AG09319 (cell line): ENCODE results near the gene IRF3.
A peak's percentile ranks its signal among the peaks of the same experiment; 100 is the strongest.
"Not testable (repeated sequence)": the region's sequence is repeated elsewhere in the genome, so short reads cannot be mapped to it uniquely, and the experiment has no call there.

Source experiments
- DNase-seq: peaks from one replicate; pipeline ENCODE4 v3.0.0-alpha.2; 2010; ENCODE audit warnings: low read depth; ENCODE audit errors: extremely low read depth
- CTCF ChIP-seq: IDR thresholded peaks from 2 replicates; pipeline ENCODE4 v1.5.1; 2011; ENCODE audit warnings: low read depth, mild to moderate bottlenecking, inconsistent platforms, low read length, moderate library complexity

Gene IRF3

DNA sequence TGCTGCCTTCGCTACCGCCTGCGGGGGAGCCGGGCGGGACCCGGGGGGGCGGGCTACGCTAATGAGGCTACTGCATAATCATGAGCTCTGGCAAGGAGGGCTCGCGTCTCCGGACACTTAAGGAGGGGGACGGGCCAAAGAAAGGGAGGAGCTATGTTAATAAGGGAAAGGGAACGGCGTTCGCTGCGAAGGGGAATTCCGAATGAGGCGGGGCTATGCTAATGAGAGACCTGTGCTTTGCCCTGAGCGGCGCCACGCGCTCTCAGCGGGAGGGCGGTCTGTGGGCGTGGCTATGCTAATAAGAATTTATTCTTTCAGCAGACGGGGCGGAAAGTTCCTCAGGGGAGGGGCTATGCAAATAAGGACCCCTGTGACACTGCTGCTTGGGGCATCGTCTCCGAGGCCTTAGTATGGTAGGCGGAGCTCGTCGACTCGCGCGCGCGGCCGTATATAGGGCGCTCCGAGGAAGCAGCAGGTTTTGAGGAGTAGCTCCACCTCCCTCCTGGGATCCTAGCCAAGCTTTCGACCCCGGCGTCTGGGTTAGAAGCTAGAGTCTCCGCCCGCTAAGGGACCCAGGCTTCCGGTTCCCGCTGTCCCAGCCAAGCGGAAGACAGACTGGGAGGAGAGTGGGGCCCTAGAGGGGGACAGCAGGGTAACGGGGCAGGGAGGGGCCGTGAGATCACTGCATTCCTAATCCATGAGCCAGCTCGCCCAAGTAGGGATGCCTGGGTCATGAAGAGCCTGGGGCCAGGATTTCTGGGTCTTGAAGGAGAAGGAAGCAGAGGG is 25.4 kb downstream of the IRF3 start, which contains the start of gene RRAS:
TSS of gene RRAS (minus strand) at position 31 of the 786 bp plus-strand sequence. CDS start 45 bp downstream, outside the sequence.
- peak; percentile 100 for DNase-seq
- no peak for TF ChIP-seq CTCF

GRCh38 chr19:49639401-49640112 is 26.1 kb downstream of the IRF3 start:
- no peak for DNase-seq
- TF ChIP-seq CTCF, result no peak

DNA sequence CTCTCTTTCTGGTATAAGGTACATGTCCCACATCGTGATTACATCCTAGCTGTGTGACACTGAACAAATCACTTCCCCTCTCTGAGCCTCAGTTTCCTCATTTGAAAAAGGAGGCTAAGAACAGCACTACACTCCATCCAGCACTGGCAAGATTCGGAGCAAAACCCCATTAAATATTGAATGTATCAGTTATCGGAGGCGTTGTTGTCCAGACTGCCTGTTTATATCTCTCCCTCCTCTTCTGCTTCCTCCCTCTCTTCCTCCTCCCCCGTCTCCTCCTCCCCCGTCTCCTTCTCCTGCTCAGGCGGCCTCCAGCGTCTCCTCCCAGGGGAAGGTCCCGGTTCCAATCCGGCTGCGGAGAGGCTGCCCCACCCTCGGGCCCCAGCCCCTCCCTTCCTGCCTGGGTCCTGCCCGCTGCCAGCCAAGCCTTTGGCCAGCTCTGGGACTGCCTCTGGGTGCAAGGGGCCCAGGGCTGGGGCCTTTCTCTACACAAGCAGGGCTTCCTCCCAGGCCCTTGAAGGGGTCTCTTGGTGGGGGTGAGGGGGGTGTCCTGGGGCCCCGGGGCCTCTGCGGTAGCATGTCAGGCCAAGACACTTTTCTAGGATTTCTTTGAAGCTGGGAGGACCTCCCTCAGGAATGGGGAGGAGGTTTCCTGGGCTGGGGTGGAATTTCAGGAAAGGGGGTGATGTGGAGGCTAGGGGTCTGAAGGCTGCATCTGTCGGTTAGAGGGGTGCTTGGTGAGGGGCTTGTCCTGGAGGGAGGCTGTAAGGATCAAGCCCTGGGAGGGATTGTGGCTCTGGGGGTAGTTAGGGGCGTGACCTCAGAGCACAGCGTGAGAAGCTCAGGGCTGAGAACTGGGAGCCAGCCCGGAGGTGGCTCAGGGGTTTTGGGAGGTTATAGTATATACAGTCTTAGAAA is 27.6 kb downstream of the IRF3 start:
- DNase-seq, result peak; percentile 51
- no peak for TF ChIP-seq CTCF

GRCh38 chr19:49636233-49636932 is 29.3 kb downstream of the IRF3 start:
- no peak for TF ChIP-seq CTCF
- DNase-seq, result no peak

DNA sequence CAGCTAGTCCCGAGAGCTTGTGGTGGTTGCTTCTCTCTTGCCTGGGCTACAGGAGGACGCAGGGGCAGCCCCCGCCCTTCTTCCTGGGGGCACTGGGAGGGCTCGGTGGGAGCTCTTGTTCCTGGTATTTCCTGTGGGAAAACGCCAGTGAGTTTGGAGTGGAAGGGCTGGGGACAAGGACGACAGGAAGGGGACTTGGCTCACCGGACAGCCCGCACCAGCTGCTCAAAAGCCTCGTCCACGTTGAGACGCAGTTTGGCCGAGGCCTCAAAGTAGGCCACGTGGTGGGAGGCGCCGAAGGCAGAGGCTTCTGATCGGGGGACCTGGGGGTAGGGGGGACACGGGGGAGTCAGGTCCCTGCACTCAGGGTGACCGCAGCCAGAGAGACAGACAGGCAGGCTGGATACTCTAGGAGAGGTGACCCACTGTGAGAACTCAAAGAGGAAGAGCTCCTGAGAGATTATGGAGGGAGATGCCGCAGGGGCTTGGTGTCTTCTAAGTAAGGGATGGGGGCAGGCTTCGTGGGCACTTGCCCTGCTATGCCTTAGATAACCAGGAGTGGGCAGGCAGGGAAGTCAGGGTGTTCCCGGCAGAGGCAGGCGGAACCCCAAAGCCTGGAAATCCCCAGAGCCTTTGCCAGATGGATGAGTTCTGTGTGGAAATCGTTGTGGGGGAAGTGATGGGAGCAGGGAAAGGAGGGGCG is 30.0 kb downstream of the IRF3 start:
- peak; percentile 7 for TF ChIP-seq CTCF
- no peak for DNase-seq

- not testable (repeated sequence) for DNase-seq
These were observed 32.4 kb downstream of the IRF3 start for GRCh38 chr19:49633273-49633672.
